Suppressor macrophage (primary cell): Measurements from ENCODE around the gene PRB2.
"Not testable (repeated sequence)": the region's sequence is repeated elsewhere in the genome, so short reads cannot be mapped to it uniquely, and the experiment has no call there.

Experiments
- DNase-seq, 4 experiments: peaks; one replicate each; pipeline ENCODE4 v3.0.0-alpha.2; 2020 to 2022
- total RNA-seq, 17 experiments: gene quantifications; one replicate each; lab custom pipeline; 2026; ENCODE audit warnings: mixed read lengths in 6 of 17, inconsistent platforms in 3 of 17; lab: John Stamatoyannopoulos, UW

The PRB2 gene
- 0 to 0.33 (median 0) reads per million in 17 experiments for total RNA-seq

DNA sequence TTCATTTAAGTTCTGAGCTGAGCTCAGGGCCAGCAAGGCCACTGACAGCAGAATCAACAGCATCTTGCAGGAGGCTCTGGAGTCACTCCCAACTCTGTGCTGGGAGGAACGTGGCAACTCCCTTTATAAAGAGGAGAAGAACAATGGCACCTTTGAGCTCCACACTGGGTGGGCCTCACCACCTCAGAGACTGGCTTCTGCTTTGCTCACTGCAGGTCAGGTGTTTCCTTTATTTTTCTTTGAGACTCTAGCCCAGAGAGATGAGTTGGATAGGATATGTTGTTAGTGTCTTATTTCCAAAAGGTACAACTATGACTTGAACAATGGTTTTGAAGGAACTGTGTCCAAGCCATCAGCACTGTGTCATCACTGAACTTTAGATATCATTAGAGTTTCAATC is at the start of gene PRB2:
TSS of gene PRB2 (minus strand) at position 101 of the 400 bp plus-strand sequence. CDS start at position 63, 38 bp downstream.
- not testable (repeated sequence) for DNase-seq

DNA sequence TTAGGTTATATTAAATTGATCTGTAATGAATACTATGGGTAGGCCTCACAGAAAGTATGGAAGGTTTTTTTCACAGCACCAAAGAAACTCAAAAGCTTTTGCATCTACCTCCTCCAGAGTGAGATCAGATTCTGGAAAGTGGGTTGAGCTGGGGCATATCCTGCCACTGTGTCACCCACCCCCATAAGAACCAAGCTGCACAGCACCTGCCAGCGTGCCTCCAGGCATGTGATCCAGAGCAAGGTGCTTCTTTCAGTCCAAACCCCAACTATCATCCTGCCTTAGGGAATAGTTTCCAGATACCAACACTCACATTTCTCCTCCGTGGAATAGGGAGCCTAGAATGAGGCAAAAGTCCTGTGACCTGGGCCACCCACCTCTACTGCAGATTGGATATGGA is 42.6 kb upstream of the PRB2 start:
- no peak for DNase-seq

DNA sequence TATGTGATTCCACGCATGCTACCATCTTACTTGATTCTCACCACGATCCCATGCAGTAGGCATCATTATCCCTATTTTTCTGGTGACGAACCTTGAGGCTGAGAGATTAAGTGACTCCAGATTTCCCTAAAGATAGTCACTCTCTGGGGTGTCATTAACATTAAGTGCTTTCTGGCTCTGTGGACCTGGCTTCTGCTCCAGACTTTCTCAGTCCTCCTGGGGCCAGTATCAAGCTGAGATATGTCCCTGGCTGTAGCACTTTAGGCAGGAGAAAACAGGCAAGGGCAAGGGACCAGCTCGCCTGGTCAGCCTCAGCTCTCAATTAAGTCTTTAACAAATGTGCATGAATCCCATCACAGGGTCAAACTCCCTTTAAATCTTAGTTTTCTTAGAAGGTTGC is 38.3 kb upstream of the PRB2 start:
- no peak for DNase-seq

DNA sequence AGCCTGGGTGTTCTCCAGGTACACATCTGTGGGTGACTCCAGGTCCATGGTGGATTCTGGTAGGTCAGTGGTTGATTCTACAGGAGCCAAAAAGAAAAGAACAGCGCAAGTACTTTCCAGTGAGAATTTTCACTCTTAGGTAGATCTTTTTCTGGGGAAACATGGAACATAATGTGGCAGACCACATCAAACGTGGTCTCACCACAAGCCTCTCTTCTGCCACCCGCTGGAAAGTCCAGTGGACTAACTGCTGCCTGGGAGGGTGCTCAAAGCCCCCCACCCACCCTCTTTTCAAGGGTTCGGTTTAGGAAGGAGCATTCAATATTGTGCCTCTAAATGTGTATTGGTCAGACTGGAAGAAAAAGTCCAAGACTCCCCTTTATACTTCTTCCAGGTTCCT is 36.1 kb upstream of the PRB2 start:
- no peak for DNase-seq

DNA sequence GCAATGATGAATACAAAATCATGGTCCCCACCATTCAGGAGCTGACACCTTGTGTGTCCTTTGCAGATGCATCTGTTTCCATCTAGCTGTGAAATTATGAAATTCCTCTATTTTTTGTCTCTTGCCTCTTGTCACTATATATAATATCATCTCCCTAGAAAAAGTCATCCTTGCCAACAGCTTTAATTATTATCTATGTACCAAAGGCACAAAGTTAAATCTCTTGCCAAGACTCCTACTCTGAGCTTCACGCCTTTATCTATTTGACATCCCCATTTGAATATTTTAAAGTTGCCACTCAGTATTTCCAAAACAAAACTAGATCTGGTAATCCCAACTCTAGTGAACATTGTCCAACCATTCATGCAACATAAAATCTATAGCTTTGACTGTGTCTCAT is 32.0 kb upstream of the PRB2 start:
- no peak for DNase-seq

DNA sequence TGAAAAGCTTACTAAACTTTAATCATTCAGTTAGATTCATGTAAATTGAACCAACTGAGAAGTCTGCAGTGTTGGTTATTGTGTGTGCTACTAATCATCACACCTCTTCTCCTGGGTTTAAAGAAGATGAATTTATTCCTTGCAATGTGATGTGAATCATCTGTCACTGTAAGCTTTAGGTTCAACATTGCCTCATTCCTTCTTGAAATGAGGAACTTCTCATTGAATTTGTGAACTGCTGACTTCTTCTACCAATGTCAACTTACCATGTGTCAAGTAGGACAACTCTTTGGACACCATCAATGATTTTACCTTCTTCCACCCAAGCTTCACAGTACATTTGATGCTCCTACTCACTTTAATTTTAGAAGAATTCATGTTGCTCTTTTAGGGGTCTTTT is 17.4 kb upstream of the PRB2 start:
- peak in 3 of 4 experiments; percentile 12 to 62 (median 54) for DNase-seq

DNA sequence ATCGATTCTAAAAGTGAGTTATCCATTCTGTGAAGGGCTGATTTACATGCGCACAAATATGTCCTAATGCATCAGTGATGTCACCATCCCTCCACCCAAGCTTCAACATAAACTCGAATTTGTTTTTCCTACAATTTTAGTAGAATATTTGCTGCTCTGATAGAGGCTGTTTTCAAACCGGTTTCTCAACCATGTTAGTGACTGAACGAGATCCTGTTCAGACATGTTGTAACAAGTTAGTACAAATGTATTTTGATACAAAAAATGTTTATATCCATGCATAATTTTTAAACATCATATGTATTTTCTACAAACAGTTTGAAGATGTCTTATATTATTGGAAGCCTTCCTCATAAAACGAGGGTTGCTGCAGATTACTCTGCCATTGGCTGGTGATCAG is 12.7 kb upstream of the PRB2 start:
- no peak for DNase-seq

DNA sequence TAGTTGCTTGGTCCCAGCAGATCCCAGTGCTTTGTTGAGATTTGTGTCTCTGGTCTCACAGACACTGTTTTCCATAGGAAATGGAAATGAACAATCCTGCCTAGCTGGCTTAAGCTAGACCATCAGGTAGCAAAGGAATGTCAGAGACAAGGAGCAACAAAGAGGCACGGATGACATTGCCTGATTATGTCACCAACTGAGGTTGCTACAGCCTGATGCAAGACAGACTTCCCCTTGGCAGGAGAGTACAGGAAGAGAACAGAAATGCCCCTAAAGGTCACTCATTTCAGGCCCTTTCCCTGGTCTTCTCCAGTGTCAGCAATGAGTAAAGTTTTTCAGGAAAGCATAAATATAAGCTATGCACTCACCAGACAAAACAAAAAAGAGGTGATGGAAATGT is 2.0 kb upstream of the PRB2 start:
- peak; percentile 32 to 68 (median 64) for DNase-seq

DNA sequence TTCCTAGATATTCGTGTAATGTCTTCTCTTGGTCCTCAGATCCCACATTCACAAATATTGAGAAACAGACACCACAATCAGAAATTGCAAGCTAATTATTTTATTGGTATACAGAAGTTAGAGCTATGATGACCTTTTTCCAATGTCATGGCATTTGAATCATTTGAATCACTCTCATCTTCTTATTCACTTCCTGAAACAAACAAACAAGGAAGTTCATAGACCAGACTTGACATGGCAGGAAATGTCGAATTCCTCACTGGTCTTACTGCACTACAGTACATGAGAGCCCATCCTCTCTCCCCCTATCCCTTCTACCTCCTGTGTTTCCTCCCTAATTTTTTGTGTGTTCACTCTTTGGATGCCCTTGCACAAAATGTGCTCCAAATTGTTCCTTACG is 3.9 kb downstream of the PRB2 start:
- DNase-seq = peak; percentile 20 to 81 (median 55)

DNA sequence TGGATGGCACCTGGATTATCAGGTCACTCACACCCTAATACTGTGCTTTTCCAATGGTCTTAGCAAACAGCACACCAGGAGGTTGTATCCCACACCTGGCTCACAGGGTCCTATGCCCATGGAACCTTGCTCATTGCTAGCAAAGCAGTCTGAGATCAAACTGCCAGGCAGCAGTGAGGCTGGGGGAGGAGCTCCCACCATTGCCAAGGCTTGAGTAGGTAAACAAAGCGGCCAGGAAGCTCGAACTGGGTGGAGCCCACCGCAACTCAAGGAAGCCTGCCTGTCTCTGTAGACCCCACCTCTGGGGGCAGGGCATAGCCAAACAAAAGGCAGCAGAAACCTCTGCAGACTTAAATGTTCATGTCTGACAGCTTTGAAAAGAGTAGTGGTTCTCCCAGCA is 17.9 kb downstream of the PRB2 start:
- not testable (repeated sequence) for DNase-seq

DNA sequence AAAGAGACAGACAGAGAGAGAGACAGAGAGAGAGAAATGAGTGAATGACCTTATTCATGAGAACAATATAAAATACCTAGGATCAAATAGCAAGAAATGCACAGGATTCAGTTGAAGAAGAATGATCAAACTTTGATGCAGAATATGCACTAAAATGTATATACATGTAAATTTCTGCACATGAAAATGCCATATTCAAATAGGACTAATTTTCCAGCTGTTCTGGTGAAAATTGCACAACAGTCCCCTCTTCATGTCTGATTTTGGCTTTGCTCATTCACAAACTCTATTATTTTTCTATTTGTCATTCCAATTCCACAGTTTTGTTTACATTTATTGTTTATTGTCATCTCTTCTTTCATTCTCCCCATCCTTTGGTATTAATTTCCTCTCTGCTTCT is 34.2 kb downstream of the PRB2 start:
- no peak for DNase-seq

DNA sequence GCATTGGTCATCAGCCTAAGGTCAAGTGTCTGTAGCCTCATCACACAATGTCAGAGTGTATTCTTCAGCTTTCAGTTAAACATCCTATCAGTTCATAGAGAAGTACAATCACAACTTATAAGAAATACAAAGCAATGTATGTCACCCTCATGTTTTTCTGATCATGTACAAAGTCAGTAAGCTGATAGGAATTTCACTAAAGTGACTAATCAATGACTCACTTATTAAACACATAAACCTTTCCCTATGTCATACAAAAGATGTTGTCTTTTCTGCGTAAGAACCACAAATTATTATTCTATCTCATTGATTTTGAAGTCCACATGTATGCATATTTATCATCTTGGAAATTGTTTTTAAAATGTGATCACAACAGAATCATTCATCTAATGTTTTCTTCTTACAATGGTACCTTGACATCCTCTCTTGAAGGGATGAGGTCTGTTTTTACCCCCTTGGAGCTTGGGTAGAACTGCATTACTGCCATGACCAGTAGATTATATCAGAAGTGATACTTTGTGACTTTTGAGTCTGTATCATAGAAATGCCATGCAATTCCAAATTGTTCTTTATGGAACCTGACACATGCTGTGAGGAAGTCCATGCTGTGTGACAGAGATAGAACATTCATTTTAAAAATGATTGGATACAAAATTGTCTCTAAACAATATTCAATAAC is 35.0 kb downstream of the PRB2 start:
- DNase-seq = not testable (repeated sequence)

DNA sequence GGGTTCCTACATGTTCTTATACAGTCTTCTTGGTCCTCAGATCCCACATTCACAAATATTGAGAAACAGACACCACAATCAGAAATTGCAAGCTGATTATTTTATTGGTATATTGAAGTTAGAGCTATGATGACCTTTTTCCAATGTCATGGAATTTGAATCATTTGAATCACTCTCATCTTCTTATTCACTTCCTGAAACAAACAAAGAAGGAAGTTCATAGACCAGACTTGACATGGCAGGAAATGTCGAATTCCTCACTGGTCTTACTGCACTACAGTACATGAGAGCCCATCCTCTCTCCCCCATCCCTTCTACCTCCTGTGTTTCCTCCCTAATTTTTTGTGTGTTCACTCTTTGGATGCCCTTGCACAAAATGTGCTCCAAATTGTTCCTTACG is 43.6 kb downstream of the PRB2 start:
- DNase-seq = peak in 2 of 4 experiments; percentile 21 to 35

DNA sequence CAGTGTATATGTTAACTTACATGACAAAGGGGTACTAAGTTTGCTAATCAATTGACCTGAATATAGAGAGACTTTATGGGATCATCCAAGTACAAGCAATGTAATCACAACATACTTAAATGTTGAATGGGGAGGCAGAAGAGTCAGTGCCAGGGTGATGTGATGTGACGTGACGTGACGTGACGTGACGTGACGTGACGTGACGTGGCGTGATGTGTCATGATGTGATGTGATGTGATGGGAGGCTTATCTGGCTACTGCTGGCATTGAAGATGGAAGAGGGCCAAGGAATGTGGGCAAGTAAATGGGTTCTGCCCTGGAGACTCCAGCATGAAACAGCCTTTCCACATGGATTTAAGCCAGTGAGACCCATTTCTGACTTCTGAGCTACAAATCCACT is 46.9 kb downstream of the PRB2 start:
- no peak for DNase-seq

DNA sequence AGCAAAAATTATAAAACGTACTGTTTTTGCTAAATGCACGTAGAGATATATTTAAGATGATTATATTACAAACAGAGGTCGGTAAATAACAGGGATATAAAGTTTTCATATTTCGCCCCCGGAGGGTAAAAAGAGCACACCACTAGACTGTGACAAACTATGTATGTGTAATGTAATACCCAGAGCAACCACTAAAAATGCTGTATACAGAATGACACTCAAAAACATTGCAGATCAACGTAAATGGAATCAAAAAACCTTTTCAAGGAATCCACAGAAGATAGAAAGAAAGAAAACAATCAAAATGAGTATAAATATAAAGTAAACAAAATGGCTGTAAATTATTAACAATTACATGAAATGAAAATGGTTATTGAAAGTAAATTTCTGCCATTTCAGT is 47.6 kb downstream of the PRB2 start:
- no peak for DNase-seq

DNA sequence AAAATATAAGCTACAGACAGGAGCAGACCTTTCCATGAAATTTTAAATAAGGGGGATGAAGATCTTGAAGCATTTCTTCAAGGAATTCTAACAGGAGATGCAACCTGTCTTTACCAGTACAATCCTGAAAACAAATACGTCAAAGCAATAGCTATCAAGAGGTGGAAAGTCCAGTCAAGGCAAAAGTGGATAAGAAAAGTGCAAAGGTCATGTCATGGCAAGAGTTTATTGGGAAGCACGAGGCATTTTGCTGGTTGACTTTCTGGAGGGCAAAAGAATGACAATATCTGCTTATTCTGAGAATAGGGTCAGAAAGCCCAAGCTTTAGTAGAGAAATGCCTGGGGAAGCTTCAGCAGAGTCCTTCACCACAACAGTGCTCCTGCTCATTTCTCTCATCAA is 50.9 kb downstream of the PRB2 start:
- no peak for DNase-seq
